BJ (cell line): ENCODE results near the gene CSRP3. TPM values are rescaled to one million over a fixed set of nuclear protein-coding genes. Genes with fewer than 3 reads are reported as not detected.

Experiments
- CTCF ChIA-PET: fragments of 350-600 bp; formaldehyde crosslinking; extraction: SDS; loops from one replicate; lab custom pipeline; 2021; ENCODE audit warnings: antibody characterized with exemption, inconsistent platforms; lab: Yijun Ruan, JAX
- POLR2A ChIA-PET: fragments of 300-600 bp; sonication (Branson Sonifier 250); formaldehyde crosslinking; extraction: SDS; loops from one replicate; lab custom pipeline; 2021; ENCODE audit warnings: antibody characterized with exemption; lab: Charles Lee
- DNase-seq: peaks from one replicate; pipeline ENCODE4 v3.0.0-alpha.2; 2011; ENCODE audit warnings: low read depth
- H3K27me3 ChIP-seq: 2 replicates; pipeline ENCODE4 v1.6.0; 2011; ENCODE audit warnings: low read length; ENCODE audit not compliant: control insufficient read depth, insufficient read depth
- H3K36me3 ChIP-seq: 2 replicates; pipeline ENCODE4 v1.5.1; 2011; ENCODE audit warnings: low read length; ENCODE audit not compliant: control insufficient read depth, insufficient read depth
- H3K4me3 ChIP-seq: 2 replicates; pipeline ENCODE4 v1.5.1; 2011; ENCODE audit warnings: low read depth, mild to moderate bottlenecking, control low read depth, low read length
- polyA plus RNA-seq: library from polyadenylated mRNA; depleted of rRNA; stranded (reverse); fragments of >200 nt; gene quantifications from 2 replicates; pipeline ENCODE4 v1.2.3, GENCODE V29; 2011
- TF ChIP-seq, protein P1 (sequence below): IDR thresholded peaks from 2 replicates; pipeline ENCODE4 v1.5.1; 2011; ENCODE audit warnings: low read depth, mild to moderate bottlenecking, control low read depth, inconsistent platforms, low read length, moderate library complexity; ENCODE audit not compliant: insufficient read depth

Gene CSRP3
- polyA plus RNA-seq, 1 experiment = not detected

GRCh38 chr11:19185036-19185435, 16.7 kb downstream of the CSRP3 start:
- Histone ChIP-seq H3K27me3 (no peaks in the 10 kb centered on the region), H3K36me3 (no peaks in the 10 kb centered on the region), H3K4me3 (no peak overlapping the region)
- TF ChIP-seq, protein P1, sequence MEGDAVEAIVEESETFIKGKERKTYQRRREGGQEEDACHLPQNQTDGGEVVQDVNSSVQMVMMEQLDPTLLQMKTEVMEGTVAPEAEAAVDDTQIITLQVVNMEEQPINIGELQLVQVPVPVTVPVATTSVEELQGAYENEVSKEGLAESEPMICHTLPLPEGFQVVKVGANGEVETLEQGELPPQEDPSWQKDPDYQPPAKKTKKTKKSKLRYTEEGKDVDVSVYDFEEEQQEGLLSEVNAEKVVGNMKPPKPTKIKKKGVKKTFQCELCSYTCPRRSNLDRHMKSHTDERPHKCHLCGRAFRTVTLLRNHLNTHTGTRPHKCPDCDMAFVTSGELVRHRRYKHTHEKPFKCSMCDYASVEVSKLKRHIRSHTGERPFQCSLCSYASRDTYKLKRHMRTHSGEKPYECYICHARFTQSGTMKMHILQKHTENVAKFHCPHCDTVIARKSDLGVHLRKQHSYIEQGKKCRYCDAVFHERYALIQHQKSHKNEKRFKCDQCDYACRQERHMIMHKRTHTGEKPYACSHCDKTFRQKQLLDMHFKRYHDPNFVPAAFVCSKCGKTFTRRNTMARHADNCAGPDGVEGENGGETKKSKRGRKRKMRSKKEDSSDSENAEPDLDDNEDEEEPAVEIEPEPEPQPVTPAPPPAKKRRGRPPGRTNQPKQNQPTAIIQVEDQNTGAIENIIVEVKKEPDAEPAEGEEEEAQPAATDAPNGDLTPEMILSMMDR = no peak
- no peak for DNase-seq
- POLR2A ChIA-PET = no interaction called here
- CTCF ChIA-PET = no interaction called here

GRCh38 chr11:19183646-19184045, 18.1 kb downstream of the CSRP3 start:
- H3K36me3 ChIP-seq = no peaks in the 10 kb centered on the region
- H3K27me3 ChIP-seq = no peaks in the 10 kb centered on the region
- POLR2A ChIA-PET = no interaction called here
- no peak for DNase-seq
- CTCF ChIA-PET = interaction anchor here (1.2 kb wide), 1 partner anchor 10 kb away, joined by 4 read pairs; no protein-coding TSS in a partner anchor
- no peak overlapping the region for H3K4me3 ChIP-seq
- TF ChIP-seq, protein P1 = no peak

DNA sequence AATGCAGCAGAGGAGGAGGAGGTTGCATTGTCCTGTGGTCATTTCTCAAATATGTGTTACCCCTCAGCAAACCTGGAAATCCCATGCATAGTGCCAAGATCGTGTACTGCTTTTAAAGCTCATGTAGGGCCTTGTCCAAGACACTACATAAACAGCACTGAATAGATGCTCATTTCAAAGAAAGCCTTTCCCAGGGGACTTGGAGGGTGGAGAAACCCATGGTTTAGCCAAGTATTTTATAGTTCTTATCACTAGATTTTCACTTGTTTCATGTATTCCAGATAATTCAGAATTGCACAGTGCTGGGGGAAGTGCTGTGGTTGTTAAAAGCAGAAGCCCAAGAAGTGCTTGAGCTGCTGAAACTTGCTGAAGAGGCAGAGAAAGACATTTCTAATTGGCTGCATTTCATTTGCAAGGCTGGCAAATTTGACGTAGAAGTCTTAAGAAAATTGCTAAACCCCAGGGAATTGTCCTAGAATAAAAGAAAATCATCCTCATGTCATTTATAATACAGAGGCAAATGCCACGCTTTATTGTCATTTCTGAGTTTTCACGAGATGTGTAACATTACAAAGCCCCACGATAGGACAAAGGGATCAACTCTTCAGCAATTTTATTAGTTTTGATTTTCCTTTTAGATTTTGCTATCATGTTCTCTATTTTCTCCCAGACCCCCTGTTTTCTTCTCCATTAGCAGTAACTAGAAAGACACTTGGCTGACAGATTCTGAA, 20.1 kb downstream of the CSRP3 start:
- Histone ChIP-seq H3K27me3 (no peaks in the 10 kb centered on the region), H3K36me3 (no peaks in the 10 kb centered on the region), H3K4me3 (no peak overlapping the region)
- no peak for DNase-seq
- CTCF ChIA-PET = interaction anchor here (0.9 kb wide), 1 partner anchor 17 kb away, joined by 3 read pairs; no protein-coding TSS in a partner anchor
- TF ChIP-seq, protein P1 = no peak
- POLR2A ChIA-PET = no interaction called here

DNA sequence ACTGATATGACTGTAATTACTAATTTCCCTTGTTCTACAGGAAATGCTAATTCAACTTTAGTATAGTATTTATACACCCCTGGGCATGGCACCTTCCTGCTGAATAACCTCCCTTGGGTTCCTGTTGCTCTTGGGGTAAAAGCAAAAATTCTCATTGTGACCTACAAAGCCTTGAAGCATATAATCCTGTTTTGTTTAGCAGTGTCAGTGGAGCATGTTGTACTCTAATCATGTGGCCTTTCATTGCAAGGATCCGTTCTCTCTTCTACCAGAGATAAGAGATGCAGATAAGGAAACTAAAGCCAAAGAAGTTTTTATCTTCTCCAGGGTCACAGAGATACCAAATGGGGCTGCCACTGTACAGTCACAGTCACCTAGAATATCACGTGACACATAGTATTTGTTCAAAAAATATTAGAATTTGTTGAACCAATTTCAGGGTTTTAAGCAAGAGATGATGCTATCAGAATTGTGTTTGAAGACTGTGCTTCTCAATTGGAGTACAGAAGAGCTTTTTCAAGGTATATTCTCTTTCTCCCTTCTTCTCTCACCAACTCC, 25.1 kb downstream of the CSRP3 start:
- CTCF ChIA-PET = no interaction called here
- POLR2A ChIA-PET = no interaction called here
- DNase-seq = no peak
- TF ChIP-seq, protein P1 = no peak
- no peak overlapping the region for H3K4me3 ChIP-seq
- no peaks in the 10 kb centered on the region for H3K27me3 ChIP-seq
- H3K36me3 ChIP-seq = peaks cover 1% of the 10 kb centered on the region; the same call in 1 of the 2 replicates

- POLR2A ChIA-PET = no interaction called here
- Histone ChIP-seq H3K36me3 (peaks cover 1% of the 10 kb centered on the region; the same call in 1 of the 2 replicates), H3K27me3 (no peaks in the 10 kb centered on the region), H3K4me3 (no peak overlapping the region)
- TF ChIP-seq, protein P1 = no peak
- no peak for DNase-seq
- CTCF ChIA-PET = interaction anchor here (0.6 kb wide), 1 partner anchor 54 kb away, joined by 4 read pairs; no protein-coding TSS in a partner anchor
Measured at GRCh38 chr11:19173964-19174638, 27.7 kb downstream of the CSRP3 start.
